ENCODE measurements around the gene GFOD1.
A peak's percentile ranks its signal among the peaks of the same experiment; 100 is the strongest.
"Not testable (repeated sequence)": the region's sequence is repeated elsewhere in the genome, so short reads cannot be mapped to it uniquely, and the experiment has no call there.

GFOD1 gene

GRCh38 chr6:13466304-13467215 is 20.8 kb downstream of the GFOD1 start:
- DNase-seq (ENCODE audit: low read depth in 1 of 2, low spot score in 1 of 2): peak in 1 of 2 donors; percentile 35

GRCh38 chr6:13465734-13466133 is 21.7 kb downstream of the GFOD1 start:
- DNase-seq (ENCODE audit: low read depth in 1 of 2, low spot score in 1 of 2): no peak

GRCh38 chr6:13463941-13464340 is 23.5 kb downstream of the GFOD1 start:
- DNase-seq (ENCODE audit: low read depth in 1 of 2, low spot score in 1 of 2): no peak

- DNase-seq (ENCODE audit: low read depth in 1 of 2, low spot score in 1 of 2): no peak
These were observed 24.1 kb downstream of the GFOD1 start for GRCh38 chr6:13463328-13463717.

GRCh38 chr6:13462458-13463327 is 24.7 kb downstream of the GFOD1 start:
- DNase-seq (ENCODE audit: low read depth in 1 of 2, low spot score in 1 of 2): no peak

GRCh38 chr6:13461805-13462204 is 25.6 kb downstream of the GFOD1 start:
- DNase-seq (ENCODE audit: low read depth in 1 of 2, low spot score in 1 of 2): no peak

GRCh38 chr6:13461307-13461706 is 26.1 kb downstream of the GFOD1 start:
- no peak for DNase-seq (ENCODE audit: low read depth in 1 of 2, low spot score in 1 of 2)

GRCh38 chr6:13460289-13460688 is 27.1 kb downstream of the GFOD1 start:
- DNase-seq (ENCODE audit: low read depth in 1 of 2, low spot score in 1 of 2): not testable (repeated sequence)

GRCh38 chr6:13457577-13457976 is 29.8 kb downstream of the GFOD1 start:
- no peak for DNase-seq (ENCODE audit: low read depth in 1 of 2, low spot score in 1 of 2)

- no peak for DNase-seq (ENCODE audit: low read depth in 1 of 2, low spot score in 1 of 2)
These were observed 31.8 kb downstream of the GFOD1 start for GRCh38 chr6:13455552-13455966.

- peak; percentile 49 to 86 for DNase-seq (ENCODE audit: low read depth in 1 of 2, low spot score in 1 of 2)
These were observed 32.8 kb downstream of the GFOD1 start for GRCh38 chr6:13454286-13455221.

GRCh38 chr6:13453771-13454251 is 33.6 kb downstream of the GFOD1 start:
- peak in 1 of 2 donors; percentile 65 for DNase-seq (ENCODE audit: low read depth in 1 of 2, low spot score in 1 of 2)

- no peak for DNase-seq (ENCODE audit: low read depth in 1 of 2, low spot score in 1 of 2)
These were observed 34.2 kb downstream of the GFOD1 start for GRCh38 chr6:13453153-13453552.

GRCh38 chr6:13452346-13453117 is 34.9 kb downstream of the GFOD1 start:
- DNase-seq (ENCODE audit: low read depth in 1 of 2, low spot score in 1 of 2): no peak

GRCh38 chr6:13451181-13451895 is 36.1 kb downstream of the GFOD1 start:
- DNase-seq (ENCODE audit: low read depth in 1 of 2, low spot score in 1 of 2): no peak

GRCh38 chr6:13450628-13451027 is 36.8 kb downstream of the GFOD1 start:
- no peak for DNase-seq (ENCODE audit: low read depth in 1 of 2, low spot score in 1 of 2)

- no peak for DNase-seq (ENCODE audit: low read depth in 1 of 2, low spot score in 1 of 2)
These were observed 39.3 kb downstream of the GFOD1 start for GRCh38 chr6:13447949-13448724.

- DNase-seq (ENCODE audit: low read depth in 1 of 2, low spot score in 1 of 2): no peak
These were observed 41.0 kb downstream of the GFOD1 start for GRCh38 chr6:13446381-13446780.

- no peak for DNase-seq (ENCODE audit: low read depth in 1 of 2, low spot score in 1 of 2)
These were observed 41.7 kb downstream of the GFOD1 start for GRCh38 chr6:13445744-13446115.

All from activated CD4-positive, alpha-beta T cell treated with anti-CD3 and anti-CD28 coated beads, Interleukin-2, amount 50 U/mL, for 24 hours (primary cell).